GM19240 (cell line): ENCODE measurements around the gene TUT4.
"Not testable (repeated sequence)": the region's sequence is repeated elsewhere in the genome, so short reads cannot be mapped to it uniquely, and the experiment has no call there.

Source experiments
- DNase-seq: peaks from one replicate; pipeline ENCODE4 v3.0.0; 2011; ENCODE audit warnings: low spot score; ENCODE audit not compliant: insufficient read length

The TUT4 gene

GRCh38 chr1:52552505-52553361 is at the start of gene TUT4:
Gene TUT4 (minus strand): TSS chr1:52553092. CDS start chr1:52526280, 26,812 bp downstream.
- peak; percentile 14 for DNase-seq

- DNase-seq, result peak; percentile 29
These were observed 49.3 kb upstream of the TUT4 start, which contains the start of gene GPX7 for GRCh38 chr1:52601991-52602855. Gene GPX7 (plus strand): TSS chr1:52602371. CDS start chr1:52602410, 39 bp downstream.

- DNase-seq, result no peak
These were observed 48.6 kb upstream of the TUT4 start for GRCh38 chr1:52601519-52601918.

GRCh38 chr1:52600533-52601179 is 47.8 kb upstream of the TUT4 start:
- DNase-seq, result no peak

GRCh38 chr1:52599236-52599635 is 46.3 kb upstream of the TUT4 start:
- no peak for DNase-seq

- DNase-seq, result no peak
These were observed 45.8 kb upstream of the TUT4 start for GRCh38 chr1:52598729-52599128.

- no peak for DNase-seq
These were observed 45.0 kb upstream of the TUT4 start for GRCh38 chr1:52597912-52598311.

- DNase-seq, result no peak
These were observed 42.2 kb upstream of the TUT4 start for GRCh38 chr1:52595061-52595460.

GRCh38 chr1:52593495-52593894 is 40.6 kb upstream of the TUT4 start:
- DNase-seq, result no peak

GRCh38 chr1:52592637-52593323 is 39.9 kb upstream of the TUT4 start:
- no peak for DNase-seq

GRCh38 chr1:52590266-52590665 is 37.4 kb upstream of the TUT4 start:
- DNase-seq, result no peak

GRCh38 chr1:52588535-52588934 is 35.6 kb upstream of the TUT4 start:
- no peak for DNase-seq

- DNase-seq, result no peak
These were observed 35.1 kb upstream of the TUT4 start for GRCh38 chr1:52588027-52588426.

GRCh38 chr1:52585474-52585873 is 32.6 kb upstream of the TUT4 start:
- DNase-seq, result no peak

GRCh38 chr1:52582116-52582696 is 29.3 kb upstream of the TUT4 start:
- DNase-seq, result no peak

GRCh38 chr1:52580283-52580682 is 27.4 kb upstream of the TUT4 start:
- DNase-seq, result no peak

GRCh38 chr1:52579415-52579814 is 26.5 kb upstream of the TUT4 start:
- DNase-seq, result no peak

- DNase-seq, result not testable (repeated sequence)
These were observed 25.2 kb upstream of the TUT4 start for GRCh38 chr1:52578066-52578465.

GRCh38 chr1:52576074-52576473 is 23.2 kb upstream of the TUT4 start:
- no peak for DNase-seq

GRCh38 chr1:52574594-52574993 is 21.7 kb upstream of the TUT4 start:
- DNase-seq, result no peak

- DNase-seq, result no peak
These were observed 19.5 kb upstream of the TUT4 start for GRCh38 chr1:52572387-52572786.
